Erythroblast (primary cell): Measurements from ENCODE around the gene DAZAP1.
A peak's percentile ranks its signal among the peaks of the same experiment; 100 is the strongest.

Source experiments
- DNase-seq, 2 experiments: peaks; one replicate each; lab custom pipeline; 2025; lab: John Stamatoyannopoulos, UW
- GATA1 ChIP-seq: IDR thresholded peaks from 2 replicates; pipeline ENCODE4 v1.6.1; 2011; ENCODE audit warnings: low read depth, mild to moderate bottlenecking, control low read depth, low read length, moderate library complexity
- POLR2A ChIP-seq: IDR thresholded peaks from 2 replicates; pipeline ENCODE4 v1.6.1; 2011; ENCODE audit warnings: mild to moderate bottlenecking, low read length

Gene DAZAP1

GRCh38 chr19:1457031-1457739 lies 49.8 kb downstream of the DAZAP1 start:
- TF ChIP-seq POLR2A, result no peak
- TF ChIP-seq GATA1, result no peak
- DNase-seq, result no peak

GRCh38 chr19:1457892-1458291 lies 50.5 kb downstream of the DAZAP1 start:
- TF ChIP-seq POLR2A, result no peak
- TF ChIP-seq GATA1, result no peak
- DNase-seq, result no peak

DNA sequence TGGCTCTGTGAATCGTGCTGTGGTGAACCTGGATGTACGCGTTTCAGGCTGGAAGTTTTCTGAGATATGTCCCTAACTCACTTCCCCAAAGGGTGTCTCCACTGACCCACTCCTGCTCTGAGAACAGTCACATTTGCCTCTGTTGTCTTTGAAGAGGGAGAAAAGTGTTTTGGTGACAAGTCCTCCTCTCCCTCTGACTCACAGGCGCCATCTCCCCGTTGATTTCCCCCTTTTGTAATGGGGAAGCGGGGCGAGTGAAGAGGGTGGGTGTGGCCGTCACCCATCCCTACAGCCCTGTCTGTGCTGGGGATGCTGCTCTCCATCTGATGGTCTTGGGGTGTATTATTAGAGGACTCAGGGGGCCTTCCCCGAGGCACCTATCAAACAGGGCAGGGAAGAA lies 52.1 kb downstream of the DAZAP1 start:
- TF ChIP-seq POLR2A, result no peak
- TF ChIP-seq GATA1, result no peak
- no peak for DNase-seq

DNA sequence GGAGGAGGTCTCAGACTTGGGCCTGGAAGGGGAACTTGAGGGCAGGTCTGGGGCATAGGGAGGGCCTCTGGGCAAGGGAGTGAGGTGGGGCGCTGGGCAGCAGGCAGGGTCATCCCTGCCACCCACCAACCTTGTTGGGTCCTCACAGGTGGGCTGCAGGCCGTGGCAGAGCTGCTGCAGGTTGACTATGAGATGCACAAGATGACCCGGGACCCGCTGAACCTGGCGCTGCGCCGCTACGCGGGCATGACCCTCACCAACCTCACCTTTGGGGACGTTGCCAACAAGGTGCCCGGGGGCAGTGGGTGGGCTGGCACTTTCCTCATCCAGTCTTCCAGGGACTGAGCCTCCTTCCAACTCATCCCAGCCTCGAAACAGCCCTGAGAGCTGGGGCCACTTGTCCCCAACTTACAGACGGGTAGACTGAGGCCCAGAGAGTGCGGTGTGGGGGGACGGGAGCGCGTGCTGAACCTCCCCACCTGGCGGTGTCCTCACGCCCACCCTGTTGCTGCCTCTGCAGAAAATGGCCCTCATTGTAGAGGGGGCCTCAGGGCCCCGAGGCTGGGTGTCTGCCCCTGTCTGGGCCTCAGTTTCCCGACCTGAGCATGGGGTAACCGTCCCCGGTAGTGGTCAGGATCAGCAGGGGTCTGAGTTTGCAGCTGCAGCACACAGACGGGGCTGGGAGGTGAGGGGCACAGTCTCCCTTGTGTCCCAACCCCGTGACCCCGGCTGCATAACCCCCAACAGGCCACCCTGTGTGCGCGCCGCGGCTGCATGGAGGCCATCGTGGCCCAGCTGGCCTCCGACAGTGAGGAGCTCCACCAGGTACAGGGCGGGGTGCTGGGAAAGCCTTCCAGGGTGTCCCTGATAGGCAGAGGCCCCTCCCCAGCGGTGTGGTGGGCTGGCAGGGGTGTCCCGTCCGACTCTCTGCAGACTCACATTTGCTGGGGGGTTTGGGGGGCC lies 52.9 kb downstream of the DAZAP1 start:
- no peak for DNase-seq
- TF ChIP-seq POLR2A (no peak), GATA1 (no peak)

DNA sequence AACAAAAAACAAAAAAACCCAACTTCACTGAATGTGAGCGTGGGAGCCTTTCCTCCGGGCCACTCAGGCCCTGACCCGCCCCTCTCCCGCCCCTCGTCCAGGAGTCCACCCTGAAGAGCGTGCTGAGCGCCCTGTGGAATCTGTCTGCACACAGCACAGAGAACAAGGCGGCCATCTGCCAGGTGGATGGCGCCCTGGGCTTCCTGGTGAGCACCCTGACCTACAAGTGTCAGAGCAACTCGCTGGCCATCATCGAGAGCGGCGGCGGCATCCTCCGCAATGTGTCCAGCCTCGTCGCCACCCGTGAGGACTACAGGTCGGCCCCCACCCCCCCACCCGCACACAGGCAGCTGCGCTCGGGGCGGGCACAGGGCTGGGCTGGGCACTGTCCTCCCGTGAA lies 54.5 kb downstream of the DAZAP1 start:
- DNase-seq, result no peak
- no peak for TF ChIP-seq GATA1
- no peak for TF ChIP-seq POLR2A

- TF ChIP-seq POLR2A (no peak), GATA1 (no peak)
- peak; percentile 65 to 69 for DNase-seq
These were observed 58.0 kb downstream of the DAZAP1 start for GRCh38 chr19:1465191-1466016.

DNA sequence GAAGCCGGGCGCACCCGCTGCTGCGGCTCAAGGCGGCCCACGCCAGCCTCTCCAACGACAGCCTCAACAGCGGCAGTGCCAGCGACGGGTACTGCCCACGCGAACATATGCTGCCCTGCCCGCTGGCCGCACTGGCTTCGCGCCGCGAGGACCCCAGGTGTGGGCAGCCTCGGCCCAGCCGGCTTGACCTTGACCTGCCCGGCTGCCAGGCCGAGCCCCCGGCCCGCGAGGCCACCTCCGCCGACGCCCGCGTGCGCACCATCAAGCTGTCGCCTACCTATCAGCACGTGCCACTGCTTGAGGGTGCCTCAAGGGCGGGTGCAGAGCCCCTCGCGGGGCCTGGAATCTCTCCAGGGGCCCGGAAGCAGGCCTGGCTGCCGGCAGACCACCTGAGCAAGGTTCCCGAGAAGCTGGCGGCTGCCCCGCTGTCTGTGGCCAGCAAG lies 58.7 kb downstream of the DAZAP1 start:
- TF ChIP-seq GATA1 (no peak), POLR2A (no peak)
- DNase-seq, result no peak

GRCh38 chr19:1466461-1467214 lies 59.3 kb downstream of the DAZAP1 start:
- no peak for DNase-seq
- no peak for TF ChIP-seq POLR2A
- TF ChIP-seq GATA1, result no peak

GRCh38 chr19:1467215-1467489 lies 59.8 kb downstream of the DAZAP1 start:
- TF ChIP-seq POLR2A, result no peak
- TF ChIP-seq GATA1, result no peak
- no peak for DNase-seq

DNA sequence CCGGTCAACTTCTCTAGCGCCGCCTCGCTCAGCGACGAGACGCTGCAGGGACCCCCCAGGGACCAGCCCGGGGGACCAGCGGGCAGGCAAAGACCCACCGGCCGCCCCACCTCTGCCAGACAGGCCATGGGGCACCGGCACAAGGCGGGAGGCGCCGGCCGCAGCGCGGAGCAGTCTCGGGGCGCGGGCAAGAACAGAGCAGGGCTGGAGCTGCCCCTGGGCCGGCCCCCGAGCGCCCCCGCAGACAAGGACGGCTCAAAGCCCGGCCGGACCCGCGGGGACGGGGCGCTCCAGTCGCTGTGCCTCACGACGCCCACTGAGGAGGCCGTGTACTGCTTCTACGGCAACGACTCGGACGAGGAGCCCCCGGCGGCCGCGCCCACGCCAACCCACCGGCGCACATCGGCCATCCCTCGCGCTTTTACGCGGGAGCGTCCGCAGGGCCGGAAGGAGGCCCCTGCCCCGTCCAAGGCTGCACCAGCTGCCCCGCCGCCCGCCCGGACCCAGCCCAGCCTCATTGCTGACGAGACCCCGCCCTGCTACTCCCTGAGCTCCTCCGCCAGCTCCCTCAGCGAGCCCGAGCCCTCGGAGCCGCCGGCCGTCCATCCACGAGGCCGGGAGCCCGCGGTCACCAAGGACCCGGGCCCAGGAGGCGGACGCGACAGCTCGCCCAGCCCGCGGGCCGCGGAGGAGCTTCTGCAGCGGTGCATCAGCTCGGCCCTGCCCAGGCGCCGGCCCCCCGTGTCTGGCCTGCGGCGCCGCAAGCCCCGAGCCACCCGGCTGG lies 60.3 kb downstream of the DAZAP1 start:
- TF ChIP-seq GATA1 (no peak), POLR2A (no peak)
- no peak for DNase-seq

DNA sequence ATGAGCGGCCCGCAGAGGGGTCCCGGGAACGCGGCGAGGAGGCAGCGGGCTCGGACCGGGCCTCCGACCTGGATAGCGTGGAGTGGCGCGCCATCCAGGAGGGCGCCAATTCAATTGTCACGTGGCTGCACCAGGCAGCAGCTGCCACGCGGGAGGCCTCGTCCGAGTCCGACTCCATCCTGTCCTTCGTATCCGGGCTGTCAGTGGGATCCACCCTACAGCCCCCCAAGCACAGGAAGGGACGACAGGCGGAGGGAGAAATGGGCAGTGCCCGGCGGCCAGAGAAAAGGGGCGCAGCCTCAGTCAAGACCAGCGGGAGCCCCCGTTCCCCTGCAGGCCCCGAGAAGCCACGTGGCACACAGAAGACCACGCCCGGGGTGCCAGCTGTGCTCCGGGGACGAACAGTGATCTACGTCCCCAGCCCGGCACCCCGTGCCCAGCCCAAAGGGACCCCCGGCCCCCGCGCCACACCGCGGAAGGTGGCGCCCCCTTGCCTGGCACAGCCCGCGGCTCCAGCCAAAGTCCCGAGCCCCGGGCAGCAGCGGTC lies 61.0 kb downstream of the DAZAP1 start:
- no peak for DNase-seq

DNA sequence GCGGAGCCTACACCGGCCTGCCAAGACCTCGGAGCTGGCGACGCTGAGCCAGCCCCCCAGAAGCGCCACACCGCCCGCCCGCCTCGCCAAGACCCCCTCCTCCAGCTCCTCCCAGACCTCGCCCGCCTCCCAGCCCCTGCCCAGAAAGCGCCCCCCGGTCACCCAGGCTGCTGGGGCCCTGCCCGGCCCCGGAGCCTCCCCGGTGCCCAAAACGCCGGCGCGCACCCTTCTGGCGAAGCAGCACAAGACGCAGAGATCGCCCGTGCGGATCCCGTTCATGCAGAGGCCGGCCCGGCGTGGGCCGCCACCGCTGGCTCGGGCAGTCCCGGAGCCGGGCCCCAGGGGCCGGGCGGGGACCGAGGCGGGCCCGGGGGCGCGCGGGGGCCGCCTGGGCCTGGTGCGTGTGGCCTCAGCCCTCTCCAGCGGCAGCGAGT lies 61.5 kb downstream of the DAZAP1 start:
- peak in 1 of 2 experiments; percentile 51 for DNase-seq
- TF ChIP-seq GATA1 (no peak), POLR2A (no peak)

More for the DNA sequence above, 61.0 kb downstream of the DAZAP1 start:
- no peak for TF ChIP-seq GATA1
- no peak for TF ChIP-seq POLR2A
